HG02610 (cell line): ENCODE measurements around the gene LRTM1.

Experiments used
- ATAC-seq: cut with Tn5 transposase; IDR thresholded peaks from one replicate; pipeline ENCODE4 v1.9.1; 2021; ENCODE audit warnings: mild to moderate bottlenecking, moderate library complexity; ENCODE audit not compliant: unreplicated experiment

Gene LRTM1

GRCh38 chr3:54897028-54897711 lies 30.7 kb downstream of the LRTM1 start:
- no peak for ATAC-seq

- no peak for ATAC-seq
These were observed 32.2 kb downstream of the LRTM1 start for GRCh38 chr3:54895613-54896012.

DNA sequence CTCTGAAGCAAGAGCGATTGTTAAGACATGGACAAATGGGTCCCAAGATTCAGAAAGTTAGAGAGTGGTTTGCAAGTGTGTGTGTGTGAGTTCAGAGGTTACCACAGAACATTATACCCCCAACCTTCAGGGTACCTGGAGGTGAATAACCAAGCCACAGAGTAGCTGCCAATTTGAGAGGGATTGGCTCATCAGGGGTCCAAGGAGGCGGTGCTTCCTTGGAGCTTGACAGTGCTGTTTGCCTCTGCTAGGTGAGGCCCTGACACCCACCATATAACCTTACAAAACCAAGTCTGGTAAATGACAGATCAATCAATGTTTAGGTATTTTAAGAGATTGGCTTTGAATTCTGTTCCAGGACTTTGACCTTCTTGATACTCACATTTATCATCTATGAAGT lies 35.7 kb downstream of the LRTM1 start:
- ATAC-seq = no peak

DNA sequence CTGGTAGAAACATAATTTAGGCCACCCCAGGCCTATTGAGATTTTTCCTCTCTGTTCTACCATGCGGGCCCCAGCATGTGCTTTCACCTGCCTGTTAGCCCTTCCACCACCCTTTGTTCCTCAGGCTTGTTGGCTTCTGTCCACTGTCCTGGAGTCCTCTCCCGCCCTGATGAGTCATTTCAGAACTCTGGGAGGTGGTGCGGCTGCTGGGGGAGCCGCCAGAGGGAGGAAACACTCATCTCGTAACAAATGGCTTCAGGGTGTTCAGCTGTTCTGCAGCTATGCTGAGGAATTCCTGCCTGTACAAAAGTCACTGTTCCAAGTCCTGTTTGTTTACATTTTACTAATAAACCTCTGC lies 36.3 kb downstream of the LRTM1 start:
- no peak for ATAC-seq

GRCh38 chr3:54889731-54890130 lies 38.1 kb downstream of the LRTM1 start:
- ATAC-seq = no peak

- ATAC-seq = no peak
These were observed 39.0 kb downstream of the LRTM1 start for GRCh38 chr3:54888873-54889272.

GRCh38 chr3:54888162-54888561 lies 39.7 kb downstream of the LRTM1 start:
- ATAC-seq = no peak

DNA sequence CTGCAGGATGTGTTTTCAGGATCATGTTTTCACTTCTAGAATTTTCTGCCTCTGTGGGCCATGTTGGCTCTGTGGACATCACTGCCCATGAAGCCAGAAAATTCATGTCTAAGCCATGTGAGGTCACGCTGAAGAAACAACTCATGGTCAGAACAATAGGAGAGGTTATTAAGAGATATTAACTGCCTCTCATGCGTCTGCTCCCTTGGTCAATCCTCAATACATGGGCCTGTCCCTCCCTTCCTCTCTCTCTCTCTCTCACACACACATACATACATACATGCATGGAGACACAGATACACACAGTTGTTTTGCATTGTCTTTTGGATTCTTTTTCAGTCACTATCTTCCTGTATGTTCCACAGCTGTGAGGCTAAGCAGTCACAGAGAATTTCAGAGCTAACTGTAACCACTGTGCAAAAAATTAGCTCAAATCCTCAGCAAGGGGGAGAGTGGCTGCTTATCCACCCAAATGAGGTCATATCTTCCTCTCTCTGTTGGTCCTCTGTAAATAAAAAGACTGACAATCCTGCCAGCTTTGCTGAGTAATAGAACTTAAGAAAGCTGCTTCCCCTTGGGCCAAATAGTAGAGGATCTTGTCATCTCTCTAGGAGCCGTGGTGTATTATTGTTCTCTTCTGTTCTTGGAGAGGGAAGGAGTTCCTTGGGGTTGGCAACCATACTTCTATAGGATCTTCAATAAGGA lies 45.6 kb downstream of the LRTM1 start:
- no peak for ATAC-seq

- no peak for ATAC-seq
These were observed 49.7 kb downstream of the LRTM1 start for GRCh38 chr3:54878145-54878544.

DNA sequence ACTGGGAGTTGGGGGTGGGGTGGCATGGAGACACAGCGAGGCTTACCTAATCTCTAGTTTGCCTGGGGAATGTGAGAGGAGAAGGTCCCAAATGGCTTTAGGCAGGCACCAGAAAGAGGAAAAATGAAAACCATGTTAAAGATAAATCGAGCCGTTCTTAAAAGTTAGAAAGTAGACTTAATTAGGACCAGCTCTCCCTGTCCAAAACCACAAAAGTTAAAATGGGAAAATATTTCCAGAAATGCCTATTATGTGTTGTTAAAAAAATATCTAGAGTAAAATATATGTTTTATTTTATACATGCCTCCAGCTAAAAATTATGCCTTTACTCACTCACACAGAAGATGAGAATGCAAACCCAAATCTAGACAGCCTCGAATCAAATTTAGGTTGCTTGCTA lies 50.1 kb downstream of the LRTM1 start:
- no peak for ATAC-seq

- no peak for ATAC-seq
These were observed 51.2 kb downstream of the LRTM1 start for GRCh38 chr3:54876694-54877093.

DNA sequence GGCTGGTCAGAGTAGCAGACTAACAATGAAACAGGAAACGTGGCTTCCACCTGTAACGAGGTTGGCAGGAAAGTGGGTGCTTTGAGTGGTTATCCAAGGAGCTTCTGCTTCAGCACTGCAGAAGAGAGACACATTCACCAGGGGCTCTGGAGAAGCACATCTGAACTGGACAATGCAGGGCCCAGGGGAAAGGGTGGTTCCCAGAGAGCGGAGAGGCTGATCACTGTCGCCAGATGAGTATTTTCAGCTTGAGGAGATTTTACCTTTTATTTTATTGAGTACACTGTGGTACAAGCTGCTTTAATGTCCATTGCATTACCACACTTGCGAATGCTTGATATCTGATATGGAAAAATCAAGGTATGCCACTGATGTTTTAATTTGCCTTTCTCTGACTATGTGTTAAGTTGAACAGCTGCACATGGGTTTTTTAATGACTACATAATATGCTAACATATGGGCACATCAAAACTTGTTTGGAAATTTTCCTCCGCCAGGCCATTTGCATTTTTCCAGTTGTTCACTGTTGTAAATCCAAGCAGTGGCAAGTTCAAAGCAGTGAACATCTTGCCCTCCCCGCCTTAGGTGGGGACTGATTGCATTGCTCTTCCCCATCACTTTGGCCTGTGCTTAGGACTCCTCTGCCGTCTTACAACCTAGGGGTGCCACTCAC lies 52.1 kb downstream of the LRTM1 start:
- ATAC-seq = no peak

- ATAC-seq = no peak
These were observed 52.9 kb downstream of the LRTM1 start for GRCh38 chr3:54874816-54875556.

DNA sequence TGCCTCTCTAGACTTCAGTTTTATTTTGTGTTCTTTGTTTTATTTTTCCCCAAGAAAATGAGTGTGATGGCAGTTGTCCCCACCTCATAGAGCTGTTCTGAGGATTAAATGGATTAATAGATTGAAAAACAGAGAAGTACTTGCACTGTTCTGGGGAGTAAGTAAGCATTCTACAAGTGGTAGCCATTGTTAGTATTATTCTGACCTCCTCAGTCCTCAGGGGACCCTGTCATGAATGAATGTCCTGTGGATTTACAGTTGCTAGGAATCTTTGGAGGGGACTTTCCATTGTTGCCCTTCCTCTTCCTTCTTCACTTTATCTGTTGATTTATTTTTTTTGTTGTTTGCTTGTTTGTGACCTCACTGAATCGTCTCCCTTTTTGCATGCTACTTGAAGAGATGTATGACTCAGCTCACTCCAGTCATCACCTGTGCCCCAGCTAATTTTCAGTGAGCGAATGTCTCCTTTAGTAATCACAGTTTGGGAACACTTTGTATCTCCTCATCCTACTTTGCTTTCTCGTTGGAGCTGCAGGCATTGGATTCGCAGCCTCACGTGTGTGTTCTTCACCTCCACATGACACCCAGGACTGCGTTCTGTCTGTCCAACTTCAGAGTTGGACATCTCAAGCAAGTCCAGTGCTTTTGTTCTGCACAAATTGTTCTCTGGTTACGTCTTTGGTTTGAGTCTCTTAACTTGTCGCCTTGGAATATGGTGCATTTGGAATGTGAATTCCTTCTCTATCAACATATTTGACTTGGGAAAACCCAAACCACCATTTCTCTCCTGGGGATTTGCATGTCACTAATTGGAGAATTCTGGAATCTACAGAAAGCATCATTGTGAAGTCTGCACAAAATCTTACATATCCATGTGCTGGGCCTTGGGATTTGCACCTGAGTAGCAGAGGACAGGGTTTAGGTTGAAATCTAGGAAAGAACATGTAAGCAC lies 54.5 kb downstream of the LRTM1 start:
- ATAC-seq = no peak

GRCh38 chr3:54871867-54872266 lies 56.0 kb downstream of the LRTM1 start:
- no peak for ATAC-seq

- no peak for ATAC-seq
These were observed 57.4 kb downstream of the LRTM1 start for GRCh38 chr3:54870423-54870822.
